ENCODE results near the gene LIMS1.
"Not testable (repeated sequence)": the region's sequence is repeated elsewhere in the genome, so short reads cannot be mapped to it uniquely, and the experiment has no call there.

DNA sequence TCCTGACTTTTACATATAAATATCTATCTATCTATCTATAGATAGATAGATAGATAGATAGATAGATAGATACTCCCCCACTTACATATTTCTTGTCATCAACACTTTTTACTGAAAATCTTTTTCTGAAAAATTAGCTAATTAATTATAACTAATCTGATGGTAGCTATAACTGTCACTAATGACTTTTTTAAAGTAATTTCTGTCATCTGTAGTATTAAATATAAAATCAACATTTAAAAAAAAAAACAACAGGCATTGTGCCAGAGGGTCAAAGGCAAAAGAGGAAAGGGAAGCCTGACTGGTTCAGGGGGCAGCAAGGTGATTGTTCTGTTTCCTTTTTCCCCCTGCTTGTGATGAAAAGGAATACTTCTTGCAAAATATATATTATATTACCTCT lies 122.0 kb downstream of the LIMS1 start:
- not testable (repeated sequence) for TF ChIP-seq POLR2AphosphoS5 (IDR thresholded peaks at IDR 0.05; ENCODE audit: borderline replicate concordance, low read depth, low read length); EZH2 (IDR thresholded peaks at IDR 0.05)
